AG08395 (cell line): ENCODE measurements around the gene SLC16A5.
"Not testable (repeated sequence)": the region's sequence is repeated elsewhere in the genome, so short reads cannot be mapped to it uniquely, and the experiment has no call there.

ENCODE experiments used
- DNase-seq: peaks from one replicate; pipeline ENCODE4 v3.0.0; 2012; ENCODE audit warnings: mixed read lengths, low spot score

Gene SLC16A5

DNA sequence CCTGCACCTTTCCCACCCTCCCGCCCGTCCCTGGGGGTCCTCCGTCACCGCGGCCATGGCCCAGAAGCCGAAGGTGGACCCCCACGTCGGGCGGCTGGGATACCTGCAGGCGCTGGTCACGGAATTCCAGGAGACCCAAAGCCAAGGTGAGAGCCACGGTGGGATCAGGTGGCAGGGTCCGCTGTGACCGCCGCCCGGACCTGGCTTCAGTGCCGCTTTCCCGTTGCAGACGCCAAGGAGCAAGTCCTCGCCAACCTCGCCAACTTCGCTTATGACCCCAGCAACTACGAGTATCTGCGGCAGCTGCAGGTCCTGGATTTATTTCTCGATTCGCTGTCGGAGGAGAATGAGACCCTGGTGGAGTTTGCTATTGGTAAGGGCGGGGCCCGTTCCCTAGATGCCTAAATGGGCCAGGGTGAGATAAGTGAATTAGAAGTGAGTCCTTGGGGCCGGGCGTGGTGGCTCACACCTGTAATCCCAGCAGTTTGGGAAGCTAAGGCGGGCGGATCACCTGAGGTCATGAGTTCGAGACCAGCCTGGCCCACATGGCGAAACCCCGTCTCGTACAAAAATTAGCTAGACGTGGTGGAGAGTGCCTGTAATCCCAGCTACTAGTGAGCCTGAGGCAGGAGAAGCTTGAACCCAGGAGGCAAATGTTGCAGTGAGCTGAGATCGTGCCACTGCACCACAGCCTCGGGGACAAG lies 22.6 kb downstream of the SLC16A5 start:
- no peak for DNase-seq

DNA sequence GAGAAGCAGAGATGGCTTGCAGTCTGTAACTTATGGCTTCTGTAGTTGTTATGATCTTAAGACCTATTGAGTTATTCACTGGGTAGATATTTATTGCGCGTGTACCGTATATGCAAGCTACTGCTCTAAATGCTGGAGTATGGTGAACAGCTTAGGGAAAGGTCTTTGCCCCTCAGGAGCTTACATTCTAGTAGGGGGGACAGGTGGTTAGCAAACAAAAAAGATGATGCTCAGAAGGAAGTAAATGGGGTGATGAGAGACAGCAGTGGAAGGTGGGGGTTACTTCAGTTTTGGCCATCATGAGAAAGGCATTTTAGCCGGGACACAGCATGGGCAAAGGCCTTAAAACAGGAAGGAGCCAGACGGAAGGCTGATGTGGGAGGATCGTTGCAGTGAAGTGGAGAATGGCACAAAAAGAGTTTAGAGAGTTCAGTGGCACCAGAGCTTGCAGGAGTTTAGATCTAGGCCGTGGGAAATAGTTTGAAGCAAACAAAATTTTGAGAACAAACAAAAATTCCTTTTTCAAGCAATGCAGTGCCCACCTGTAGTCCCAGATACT lies 24.1 kb downstream of the SLC16A5 start:
- DNase-seq: no peak

DNA sequence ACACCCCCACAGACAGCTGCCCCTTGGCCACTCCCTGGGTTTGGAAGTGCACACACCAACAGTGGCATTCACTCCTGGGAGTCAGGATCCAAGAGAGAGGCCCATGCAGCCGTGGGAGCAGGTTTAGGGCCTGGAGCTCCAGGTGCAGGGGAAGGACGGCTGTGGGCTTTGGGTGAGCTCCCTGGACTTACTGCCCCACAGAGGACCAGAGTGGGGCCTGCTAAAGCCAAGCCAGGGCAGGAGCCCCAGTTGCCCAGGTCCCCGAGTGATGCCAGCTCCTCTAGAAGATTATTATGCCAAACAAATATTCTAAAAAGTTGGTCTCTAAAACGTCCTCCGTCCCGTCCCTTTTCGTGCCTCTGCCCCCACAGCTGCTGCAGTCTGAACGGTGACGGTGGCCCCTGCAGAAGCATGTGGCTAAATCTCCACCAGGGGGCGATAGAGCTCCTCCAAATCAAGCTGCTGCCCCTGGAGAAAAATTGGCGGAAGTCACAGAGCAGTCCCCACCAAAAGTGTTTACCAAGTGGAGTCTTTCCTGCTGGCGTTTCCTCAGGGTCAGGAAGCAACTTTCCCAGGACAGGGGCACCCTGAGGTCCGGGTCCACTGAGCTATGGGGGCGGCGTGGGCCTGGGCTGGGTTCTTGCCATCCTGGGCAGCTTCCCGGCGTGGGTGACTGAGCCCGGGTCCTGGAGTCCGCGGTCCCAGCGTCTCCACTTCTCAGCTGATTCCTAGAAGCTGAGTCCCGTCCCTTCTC lies 26.2 kb downstream of the SLC16A5 start:
- peak; percentile 86 for DNase-seq

DNA sequence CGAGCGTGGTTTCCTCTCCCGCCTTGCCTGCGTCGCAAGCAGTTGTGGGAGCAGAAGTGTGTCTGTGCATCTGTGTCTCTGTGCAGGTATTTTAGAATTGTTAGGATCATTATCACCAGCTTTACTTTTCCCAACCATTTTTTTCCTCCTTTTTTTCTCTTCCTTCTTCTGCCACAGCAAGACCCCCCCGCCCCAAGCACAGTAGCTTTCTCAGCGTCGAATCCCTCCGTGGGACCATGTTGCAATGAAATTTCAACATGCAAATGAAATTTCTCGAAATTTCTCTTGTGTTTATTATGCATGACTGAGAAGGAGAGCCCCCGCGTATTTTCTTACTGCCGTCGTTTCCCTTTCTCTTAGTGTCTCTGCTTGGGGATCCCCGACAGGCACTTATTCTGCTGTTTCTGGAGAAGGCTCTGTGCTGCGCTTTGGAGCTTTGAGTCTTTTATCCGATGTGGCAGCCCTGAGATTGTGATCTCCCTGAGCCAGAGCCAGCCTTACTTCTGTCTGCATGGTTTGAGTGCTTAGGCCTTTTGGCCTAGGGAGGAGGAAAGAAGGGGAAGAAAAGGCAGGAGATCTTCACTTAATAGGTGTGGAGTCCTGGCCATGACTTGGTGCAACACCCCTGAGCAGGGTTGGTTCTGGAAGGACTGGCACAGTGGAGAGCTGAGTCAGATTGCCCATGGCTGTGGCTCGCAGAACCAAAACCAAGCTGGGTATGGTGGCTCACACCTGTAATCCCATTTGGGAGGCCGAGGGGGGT lies 27.0 kb downstream of the SLC16A5 start:
- no peak for DNase-seq

DNA sequence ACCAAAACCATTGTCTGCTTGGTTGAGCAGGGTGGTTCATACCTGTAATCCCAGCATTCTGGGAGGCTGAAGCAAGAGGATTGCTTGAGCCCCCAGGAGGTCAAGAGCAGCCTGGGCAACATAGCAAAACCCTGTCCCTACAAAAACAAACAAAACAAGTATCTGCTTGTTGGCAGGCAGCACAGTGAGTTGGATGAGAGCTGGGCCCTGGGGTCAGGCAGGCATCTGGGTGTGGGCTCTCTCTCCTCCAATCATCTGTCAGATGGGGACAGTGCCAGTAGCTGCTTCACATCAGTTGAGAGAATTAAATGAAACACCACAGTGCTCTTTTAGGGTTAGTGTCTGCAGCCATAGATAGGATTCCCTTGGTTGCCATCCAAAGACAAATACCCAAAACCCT lies 27.8 kb downstream of the SLC16A5 start:
- no peak for DNase-seq

DNA sequence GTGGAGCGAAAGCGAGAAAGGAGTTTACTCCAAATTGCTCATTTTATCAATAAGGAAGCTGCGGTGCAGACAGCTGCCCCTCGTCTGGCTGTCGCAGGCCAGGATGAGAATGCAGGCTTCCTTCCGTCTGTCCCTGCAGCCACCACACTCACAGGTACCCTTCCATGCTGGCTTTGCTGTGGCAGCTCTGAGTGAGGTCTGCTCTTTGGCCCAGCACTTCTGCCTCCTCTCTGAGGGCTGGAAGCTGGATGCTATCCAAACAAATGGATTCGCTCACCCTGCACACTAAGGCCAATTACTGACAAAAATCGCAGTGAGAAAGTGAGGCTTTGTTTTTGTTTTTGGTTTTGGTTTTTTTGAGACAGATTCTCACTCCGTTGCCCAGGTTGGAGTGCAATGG lies 29.0 kb downstream of the SLC16A5 start:
- no peak for DNase-seq

DNA sequence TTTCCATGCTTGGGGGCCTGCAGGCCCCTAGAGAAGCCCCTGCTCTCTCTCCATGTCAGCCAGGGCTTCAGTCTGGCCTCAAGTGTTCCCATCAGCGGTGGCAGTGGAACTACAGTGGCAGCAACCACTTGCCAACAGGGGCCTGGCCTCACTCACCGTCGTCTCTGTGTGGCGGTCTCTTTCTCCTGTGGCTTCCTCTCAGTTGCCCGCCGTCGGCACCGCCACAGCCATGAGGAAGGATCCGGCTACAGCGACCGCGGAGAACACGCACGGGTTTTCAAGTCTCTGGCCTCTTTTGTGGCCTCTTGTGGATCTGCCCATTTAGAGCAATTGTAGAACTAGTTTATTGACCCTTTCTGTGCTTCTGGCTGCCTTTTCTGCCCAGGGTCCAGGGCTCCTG lies 30.6 kb downstream of the SLC16A5 start:
- DNase-seq: no peak

DNA sequence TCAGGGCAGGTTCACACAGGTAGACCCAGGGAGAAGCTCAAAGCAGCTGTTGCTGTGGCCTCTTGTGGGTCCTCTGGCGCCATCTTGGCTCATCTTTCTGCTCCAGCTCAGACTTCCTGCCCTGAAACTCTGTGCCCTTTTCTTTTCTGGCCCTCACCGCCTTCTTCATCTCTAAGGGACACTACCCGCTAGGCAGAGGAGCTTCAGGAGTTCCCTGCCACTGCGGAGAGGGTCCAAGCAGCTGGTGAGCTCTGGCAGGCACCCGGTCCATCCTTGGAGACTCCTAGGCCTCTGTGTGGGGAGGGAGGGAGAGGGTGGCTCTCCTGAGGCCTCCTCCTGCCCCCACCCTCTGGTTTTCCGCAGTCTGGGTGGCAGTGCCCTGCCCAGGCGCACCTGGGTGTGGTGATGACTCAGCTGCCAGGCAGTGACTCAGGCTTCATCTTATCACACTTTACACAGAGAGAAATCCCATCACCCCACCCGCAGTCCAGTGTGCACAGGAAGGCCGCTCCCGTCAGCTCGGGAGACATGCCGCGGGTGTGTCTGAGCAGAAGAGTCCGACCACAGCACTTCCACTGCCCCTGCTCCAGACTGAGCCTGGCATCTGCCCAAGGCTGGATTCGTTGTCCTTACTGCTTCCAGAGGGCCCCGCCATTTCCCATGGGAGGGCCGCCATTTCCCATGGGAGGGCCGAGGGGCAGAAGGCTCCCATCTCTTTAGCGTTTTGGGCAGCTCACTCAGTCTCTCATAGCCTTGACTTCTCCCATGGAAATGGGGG lies 36.5 kb downstream of the SLC16A5 start:
- no peak for DNase-seq

DNA sequence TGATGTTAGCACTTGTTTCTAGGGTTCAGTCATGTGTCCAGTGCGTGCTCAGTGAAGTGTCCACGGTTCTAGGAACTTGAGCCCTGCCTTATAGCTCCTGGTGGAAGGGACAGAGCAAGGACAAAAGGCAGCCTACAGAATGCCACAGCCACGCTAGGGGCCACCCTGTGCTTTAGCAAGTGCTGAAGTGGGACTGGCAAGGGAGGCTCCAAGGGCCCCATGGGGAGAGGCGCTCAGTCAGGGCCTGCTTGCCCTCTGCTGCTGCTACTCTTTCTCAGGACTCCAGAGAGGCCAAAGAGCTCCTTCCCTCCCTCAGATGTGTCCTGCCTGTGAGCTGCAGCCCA lies 37.0 kb downstream of the SLC16A5 start:
- DNase-seq: no peak

DNA sequence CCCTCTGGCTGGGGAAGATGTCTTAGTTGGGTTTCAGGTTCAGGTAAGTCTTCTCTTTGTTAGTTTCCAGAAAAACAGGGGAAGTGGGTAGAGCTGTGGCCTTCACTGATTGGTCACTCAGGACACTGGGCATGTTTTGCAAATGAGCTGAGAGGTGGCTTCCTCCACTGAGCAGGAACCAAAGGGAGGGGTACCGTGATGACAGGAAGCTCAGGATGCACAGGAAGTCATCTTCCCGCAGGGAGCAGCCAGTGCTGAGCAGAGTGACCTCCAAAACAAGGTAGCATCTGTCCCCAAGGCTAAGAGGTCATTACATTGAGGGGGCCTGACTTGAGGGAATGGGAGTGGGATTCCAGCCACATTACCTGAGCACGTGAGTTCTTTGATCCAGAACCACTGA lies 38.2 kb downstream of the SLC16A5 start:
- no peak for DNase-seq

DNA sequence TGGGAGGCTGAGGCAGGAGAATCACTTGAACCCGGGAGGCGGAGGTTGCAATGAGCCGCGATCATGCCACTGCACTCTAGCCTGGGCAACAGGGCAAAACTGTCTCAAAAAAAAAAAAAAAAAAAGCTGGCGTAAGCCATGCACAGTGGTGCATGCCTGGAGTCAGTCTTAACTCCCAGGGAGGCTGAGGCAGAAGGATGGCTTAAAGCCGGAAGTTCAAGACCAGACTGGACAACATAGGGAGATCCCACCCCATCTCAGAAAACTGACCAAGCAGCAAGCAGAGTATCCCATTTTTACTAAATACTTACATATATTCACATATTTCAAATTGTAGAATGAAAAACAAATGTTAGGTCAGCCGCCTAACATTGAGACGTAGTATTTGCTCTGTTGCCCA lies 39.2 kb downstream of the SLC16A5 start:
- DNase-seq: no peak

DNA sequence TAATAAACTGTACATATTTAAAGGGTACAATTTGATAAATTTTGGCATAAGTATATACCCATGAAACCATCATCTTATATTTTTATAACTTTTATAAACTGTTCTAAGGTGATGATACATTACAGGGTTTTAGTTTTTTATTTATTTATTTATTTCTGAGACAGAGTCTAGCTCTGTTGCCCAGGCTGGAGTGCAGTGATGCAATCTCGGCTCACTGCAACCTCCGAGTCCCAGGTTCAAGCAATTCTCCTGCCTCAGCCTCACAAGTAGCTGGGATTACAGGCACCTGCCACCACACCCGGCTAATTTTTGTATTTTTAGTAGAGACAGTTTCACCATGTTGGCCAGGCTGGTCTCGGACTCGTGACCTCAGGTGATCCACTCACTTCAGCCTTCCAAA lies 40.2 kb downstream of the SLC16A5 start:
- DNase-seq: not testable (repeated sequence)

DNA sequence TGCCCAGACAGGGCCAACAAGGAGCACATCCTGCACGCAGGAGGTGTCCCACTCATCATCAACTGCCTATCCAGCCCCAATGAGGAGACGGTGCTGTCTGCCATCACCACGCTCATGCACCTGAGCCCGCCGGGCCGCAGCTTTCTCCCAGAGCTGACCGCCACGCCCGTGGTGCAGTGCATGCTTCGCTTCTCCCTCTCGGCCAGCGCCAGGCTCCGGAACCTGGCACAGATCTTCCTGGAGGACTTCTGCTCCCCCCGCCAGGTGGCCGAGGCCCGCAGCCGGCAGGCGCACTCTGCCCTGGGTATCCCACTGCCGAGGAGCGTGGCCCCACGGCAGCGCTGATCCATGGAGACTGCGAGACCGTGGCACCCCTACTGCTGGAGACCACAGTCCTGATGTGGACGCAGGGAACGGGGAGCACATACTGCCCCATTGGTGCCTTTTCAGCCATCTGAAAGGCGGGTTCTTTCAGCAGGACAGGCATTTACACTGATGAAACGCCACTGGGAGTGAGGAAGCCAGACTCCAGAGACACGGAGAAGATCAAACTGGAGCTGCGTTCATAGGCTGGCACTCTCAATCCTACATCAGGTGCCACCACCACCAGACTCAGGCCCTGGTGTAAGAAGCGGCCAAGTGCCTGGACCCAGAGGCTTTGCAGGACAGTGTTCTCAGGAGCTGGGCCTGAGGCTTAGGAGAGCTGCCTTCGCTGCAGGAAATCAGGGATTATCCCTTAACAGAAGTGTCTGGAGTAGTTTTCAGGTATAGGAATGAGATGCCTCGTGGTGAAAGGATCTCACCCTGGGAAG lies 41.1 kb downstream of the SLC16A5 start:
- DNase-seq: no peak

DNA sequence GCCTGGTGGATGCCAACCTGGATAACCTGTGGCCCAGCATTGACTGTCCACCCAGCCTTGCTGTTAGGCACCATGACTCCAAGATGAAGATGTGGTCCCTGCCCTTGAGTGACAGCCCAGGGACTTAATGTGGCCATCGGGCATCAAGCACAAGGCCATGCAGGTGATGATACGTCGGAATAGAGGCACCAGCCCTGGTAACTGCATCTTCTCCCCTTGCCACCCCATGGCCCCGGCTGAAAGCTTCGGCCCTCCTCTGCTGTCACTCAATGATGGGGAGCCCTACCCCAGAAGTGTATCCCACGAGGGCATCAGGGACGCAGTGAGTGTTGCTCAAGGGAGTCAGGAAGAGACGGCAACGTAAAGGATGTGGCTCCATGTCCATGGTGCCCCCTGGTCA lies 41.8 kb downstream of the SLC16A5 start:
- DNase-seq: no peak

DNA sequence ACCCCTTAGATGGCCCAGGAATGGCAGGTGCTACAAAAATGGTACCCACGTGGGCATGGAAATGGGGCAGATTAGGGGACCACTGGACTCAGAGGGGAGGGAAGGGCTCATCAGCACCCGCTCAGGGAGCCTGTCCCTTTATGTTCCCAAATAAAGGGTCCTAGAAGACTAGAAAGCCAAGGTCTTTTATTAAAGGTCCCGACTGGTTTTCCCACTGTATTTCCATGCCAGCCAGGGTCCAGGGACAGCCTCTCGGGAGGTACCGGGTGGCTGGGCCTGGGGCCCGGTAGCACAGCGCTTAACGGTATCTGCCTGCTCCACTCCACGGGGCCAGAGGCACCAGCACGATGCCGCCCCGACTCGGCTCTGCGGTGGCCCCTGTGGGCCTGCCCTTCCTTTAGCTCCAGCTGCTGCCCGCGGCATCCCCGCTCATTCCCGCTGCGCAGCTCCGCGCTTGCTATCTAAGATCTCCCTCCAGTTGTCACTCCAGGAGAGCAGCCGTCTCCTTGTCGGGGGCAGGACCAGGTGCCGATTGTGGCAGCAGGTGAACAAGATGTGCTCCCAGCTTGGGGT lies 42.4 kb downstream of the SLC16A5 start:
- DNase-seq: no peak

DNA sequence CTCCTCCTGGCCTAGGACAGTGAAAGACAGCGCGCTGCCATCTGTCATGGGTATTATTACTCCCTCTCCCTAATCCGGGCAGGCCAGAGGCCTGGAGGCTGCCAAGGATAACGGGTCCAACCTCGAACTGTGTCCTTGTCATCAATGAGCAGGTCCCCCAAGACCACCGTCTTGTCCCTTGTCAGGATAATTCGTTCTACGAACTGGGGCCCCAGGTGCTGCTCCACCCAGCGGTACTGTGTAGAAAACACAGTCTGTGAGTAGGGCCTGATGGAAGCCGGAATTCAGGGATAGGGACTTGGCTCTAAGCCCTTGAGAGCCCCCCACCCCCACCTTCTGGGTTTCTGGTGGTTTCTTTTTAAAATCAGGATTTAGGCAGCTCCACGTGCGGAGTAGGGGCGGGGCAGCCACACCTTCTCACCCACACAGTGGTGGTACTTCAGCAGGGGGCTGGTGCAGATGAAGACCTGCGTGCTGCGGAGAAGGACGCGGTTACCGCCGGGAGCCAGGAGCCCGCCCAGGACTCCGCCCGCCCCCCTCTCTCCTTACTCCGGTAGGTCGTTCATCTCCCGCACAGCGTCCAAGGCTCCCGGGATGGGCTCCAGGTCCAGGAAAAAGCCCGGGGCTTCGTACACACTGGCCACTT lies 43.0 kb downstream of the SLC16A5 start:
- DNase-seq: peak; percentile 57

DNA sequence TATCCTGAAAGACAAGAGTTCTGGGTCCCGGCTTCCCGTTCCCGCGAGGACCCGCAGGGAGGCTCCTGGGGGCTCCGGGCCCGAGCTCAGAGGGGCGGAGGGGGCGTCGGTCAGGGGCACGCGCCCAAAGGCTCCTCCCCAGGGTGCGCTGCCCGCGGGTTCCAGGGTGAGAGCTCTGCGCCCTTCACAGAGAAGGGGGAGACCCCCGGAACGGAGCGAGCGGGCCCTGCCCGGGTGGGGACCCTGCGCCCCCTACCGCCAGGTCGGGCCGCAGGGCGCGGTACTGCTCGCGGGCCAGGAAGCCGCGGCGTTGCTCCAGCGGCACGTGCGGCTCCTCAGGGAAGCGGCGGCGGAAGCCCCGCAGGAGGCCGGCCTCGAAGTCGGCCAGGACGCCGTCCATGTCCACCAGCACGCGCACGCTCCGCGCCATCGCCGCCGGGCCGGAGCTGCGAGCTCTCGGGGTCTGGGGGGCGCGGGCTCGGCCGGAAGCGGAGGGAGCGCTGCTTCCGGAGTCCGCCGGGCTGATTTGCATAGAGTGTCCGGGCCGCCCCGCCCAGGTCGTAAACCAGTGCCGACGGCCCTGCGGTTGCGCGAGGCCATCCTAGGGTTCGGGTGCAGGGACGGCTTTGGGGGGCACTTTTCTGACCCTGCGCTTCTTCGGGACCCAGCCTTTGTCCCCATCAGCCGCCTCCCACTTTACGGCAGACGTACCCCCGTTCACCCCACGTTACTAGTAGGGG lies 43.7 kb downstream of the SLC16A5 start, which contains the start of gene NT5C:
TSS of gene NT5C (minus strand) at position 465 of the 740 bp plus-strand sequence. CDS start at position 430, 35 bp downstream.
- DNase-seq: peak; percentile 86

DNA sequence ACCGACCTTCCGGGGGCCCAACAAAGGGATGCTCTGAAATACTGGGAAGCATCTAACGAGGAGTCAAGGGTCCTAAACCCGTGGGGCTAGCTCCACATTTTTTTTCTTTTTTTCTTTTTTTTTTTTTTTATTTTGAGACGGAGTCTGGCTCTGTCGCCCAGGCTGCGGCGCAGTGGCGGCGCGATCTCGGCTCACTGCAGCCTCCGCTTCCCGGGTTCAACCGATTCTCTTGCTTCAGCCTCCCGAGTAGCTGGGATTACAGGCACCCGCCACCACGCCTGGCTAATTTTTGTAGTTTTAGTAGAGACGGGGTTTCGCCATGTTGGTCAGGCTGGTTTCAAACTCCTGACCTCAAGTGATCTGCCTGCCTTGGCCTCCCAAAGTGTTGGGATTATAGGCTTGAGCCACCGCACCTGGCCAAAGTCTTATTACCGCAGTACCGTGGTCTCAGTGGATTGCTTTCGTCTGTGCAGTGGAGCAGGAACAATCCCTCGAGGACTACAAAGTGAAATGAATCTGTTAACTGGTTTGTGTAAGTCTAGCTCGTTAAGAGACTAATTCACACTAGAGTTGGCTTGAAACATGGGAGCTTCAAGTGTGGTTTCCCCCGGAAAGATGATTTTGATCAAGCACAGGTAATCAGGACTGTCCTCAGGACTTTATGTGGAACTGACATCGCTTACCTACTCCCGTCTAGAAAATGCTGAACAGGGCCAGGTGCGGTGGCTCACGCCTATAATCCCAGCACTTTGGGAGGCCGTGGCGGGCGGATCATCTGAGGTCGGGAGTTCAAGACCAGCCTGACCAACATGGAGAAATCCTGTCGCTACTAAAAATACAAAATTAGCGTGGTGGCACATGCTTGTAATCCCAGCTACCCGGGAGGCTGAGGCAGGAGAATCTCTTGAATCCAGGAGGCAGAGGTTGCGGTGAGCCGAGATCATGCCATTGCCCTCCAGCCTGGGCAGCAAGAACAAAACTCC lies 44.6 kb downstream of the SLC16A5 start:
- not testable (repeated sequence) for DNase-seq
